H9 (cell line): Measurements from ENCODE around the gene PLG. TPM values are rescaled to one million over a fixed set of nuclear protein-coding genes. Genes with fewer than 3 reads are reported as not detected.

Source experiments
- DNase-seq: peaks from one replicate; pipeline ENCODE4 v3.0.0-alpha.2; 2017
- H2AFZ ChIP-seq: one replicate; pipeline ENCODE4 v1.6.1; 2013; ENCODE audit warnings: mild to moderate bottlenecking, low read length, control low read depth, moderate library complexity
- H2AK5ac ChIP-seq: 2 replicates; pipeline ENCODE4 v1.6.1; 2013; ENCODE audit warnings: low read length, control low read depth, mixed read lengths; ENCODE audit not compliant: insufficient read length
- H2BK120ac ChIP-seq: one replicate; pipeline ENCODE4 v1.6.1; 2013; ENCODE audit warnings: low read depth, mild to moderate bottlenecking, low read length, control low read depth, inconsistent platforms; ENCODE audit not compliant: poor library complexity, severe bottlenecking
- H2BK12ac ChIP-seq: 2 replicates; pipeline ENCODE4 v1.6.1; 2013; ENCODE audit warnings: low read length, control low read depth, mixed read lengths, low read depth; ENCODE audit not compliant: insufficient read length
- H2BK15ac ChIP-seq: 2 replicates; pipeline ENCODE4 v1.6.1; 2013; ENCODE audit warnings: low read depth, low read length, control low read depth
- H2BK20ac ChIP-seq: one replicate; pipeline ENCODE4 v1.6.1; 2013; ENCODE audit warnings: low read depth, mild to moderate bottlenecking, low read length, control low read depth, inconsistent platforms; ENCODE audit not compliant: poor library complexity, severe bottlenecking
- H2BK5ac ChIP-seq: 2 replicates; pipeline ENCODE4 v1.6.1; 2013; ENCODE audit warnings: low read length, control low read depth, mixed read lengths; ENCODE audit not compliant: insufficient read length
- H3K14ac ChIP-seq: 2 replicates; pipeline ENCODE4 v1.6.1; 2013; ENCODE audit warnings: low read length, control low read depth; ENCODE audit not compliant: insufficient read depth
- H3K18ac ChIP-seq: 2 replicates; pipeline ENCODE4 v1.6.1; 2013; ENCODE audit warnings: low read depth, mild to moderate bottlenecking, mixed read lengths, low read length, control low read depth; ENCODE audit not compliant: insufficient read length
- H3K23ac ChIP-seq: 2 replicates; pipeline ENCODE4 v1.6.1; 2013; ENCODE audit warnings: low read length, control low read depth, mixed read lengths, low read depth; ENCODE audit not compliant: insufficient read length
- H3K23me2 ChIP-seq: 2 replicates; pipeline ENCODE4 v1.6.1; 2013; ENCODE audit warnings: low read depth, mild to moderate bottlenecking, mixed read lengths, low read length, control low read depth; ENCODE audit not compliant: insufficient read length, poor library complexity, severe bottlenecking
- H3K27ac ChIP-seq: 2 replicates; pipeline ENCODE4 v1.5.1; 2013; ENCODE audit warnings: low read length, control low read depth, mixed read lengths, low read depth; ENCODE audit not compliant: insufficient read length
- H3K27me3 ChIP-seq: 2 replicates; pipeline ENCODE4 v1.6.1; 2013; ENCODE audit warnings: low read length, control low read depth, inconsistent platforms; ENCODE audit not compliant: insufficient read depth
- H3K4ac ChIP-seq: 2 replicates; pipeline ENCODE4 v1.6.1; 2013; ENCODE audit warnings: low read depth, mild to moderate bottlenecking, control low read depth, inconsistent platforms, low read length, moderate library complexity
- H3K4me1 ChIP-seq: 2 replicates; pipeline ENCODE4 v1.6.1; 2013; ENCODE audit warnings: low read length, control low read depth, inconsistent platforms; ENCODE audit not compliant: insufficient read depth
- H3K4me2 ChIP-seq: 2 replicates; pipeline ENCODE4 v1.6.1; 2013; ENCODE audit warnings: low read length, control low read depth, mixed read lengths; ENCODE audit not compliant: insufficient read length, insufficient read depth
- H3K56ac ChIP-seq: 2 replicates; pipeline ENCODE4 v1.6.1; 2013; ENCODE audit warnings: low read depth, mild to moderate bottlenecking, mixed read lengths, low read length, control low read depth; ENCODE audit not compliant: insufficient read length
- H3K79me1 ChIP-seq: 2 replicates; pipeline ENCODE4 v1.6.1; 2013; ENCODE audit warnings: low read depth, mild to moderate bottlenecking, moderate library complexity, low read length, control low read depth, inconsistent platforms; ENCODE audit not compliant: insufficient read depth, poor library complexity, severe bottlenecking
- H3K79me2 ChIP-seq: 2 replicates; pipeline ENCODE4 v1.6.1; 2013; ENCODE audit warnings: low read length, control low read depth, inconsistent platforms; ENCODE audit not compliant: insufficient read depth
- H3K9ac ChIP-seq: 2 replicates; pipeline ENCODE4 v1.6.1; 2013; ENCODE audit warnings: low read length, control low read depth, mixed read lengths; ENCODE audit not compliant: insufficient read length; ENCODE audit errors: extremely low read depth
- H3K9me3 ChIP-seq: one replicate; pipeline ENCODE4 v1.6.1; 2013; ENCODE audit warnings: low read depth, low read length, inconsistent platforms; ENCODE audit not compliant: control insufficient read depth
- H3T11ph ChIP-seq: one replicate; pipeline ENCODE4 v1.6.1; 2013; ENCODE audit warnings: mild to moderate bottlenecking, low read length, control low read depth, inconsistent platforms
- H4K20me1 ChIP-seq: one replicate; pipeline ENCODE4 v1.6.1; 2013; ENCODE audit not compliant: control insufficient read depth, insufficient read length, insufficient read depth
- H4K5ac ChIP-seq: 2 replicates; pipeline ENCODE4 v1.6.1; 2013; ENCODE audit warnings: low read depth, mild to moderate bottlenecking, mixed read lengths, low read length, control low read depth; ENCODE audit not compliant: insufficient read length
- H4K8ac ChIP-seq: replicated peaks from 2 replicates; pipeline ENCODE4 v1.6.1; 2013; ENCODE audit warnings: low read length, control low read depth, mixed read lengths, low read depth; ENCODE audit not compliant: insufficient read length
- H4K91ac ChIP-seq: 2 replicates; pipeline ENCODE4 v1.6.1; 2013; ENCODE audit warnings: low read depth, mild to moderate bottlenecking, moderate library complexity, mixed read lengths, low read length, control low read depth; ENCODE audit not compliant: insufficient read length
- H3K27ac Mint-ChIP-seq, 3 experiments: 2 replicates in 2 of 3; 3 replicates in 1 of 3; pipeline ENCODE4 v1.8.0; 2020 to 2021; ENCODE audit warnings: mixed read lengths in 3 of 3, mild to moderate bottlenecking in 1 of 3, moderate library complexity in 1 of 3
- H3K27me3 Mint-ChIP-seq: 2 replicates; pipeline ENCODE4 v1.8.0; 2021; ENCODE audit warnings: low read depth, mild to moderate bottlenecking, moderate library complexity, mixed read lengths
- H3K36me3 Mint-ChIP-seq, 3 experiments: 2 replicates in 2 of 3; 3 replicates in 1 of 3; pipeline ENCODE4 v1.8.0; 2020 to 2021; ENCODE audit warnings: low read depth in 3 of 3, mixed read lengths in 3 of 3; ENCODE audit not compliant: insufficient read depth in 1 of 3
- H3K4me1 Mint-ChIP-seq, 2 experiments: 2 replicates each; pipeline ENCODE4 v1.8.0; 2020; ENCODE audit warnings: mixed read lengths in 2 of 2
- H3K4me3 Mint-ChIP-seq, 2 experiments: 2 replicates in 1 of 2; 3 replicates in 1 of 2; pipeline ENCODE4 v1.8.0; 2020 to 2021; ENCODE audit warnings: mild to moderate bottlenecking in 2 of 2, mixed read lengths in 2 of 2, moderate library complexity in 1 of 2
- H3K9me3 Mint-ChIP-seq, 2 experiments: 2 replicates in 1 of 2; 3 replicates in 1 of 2; pipeline ENCODE4 v1.8.0; 2020; ENCODE audit warnings: mild to moderate bottlenecking in 2 of 2, mixed read lengths in 2 of 2, moderate library complexity in 1 of 2
- WGBS: extraction: QIAGEN DNeasy Blood & Tissue Kit; methylation state at CpG from one replicate; pipeline ENCODE4 v1.1.7; 2013; ENCODE audit warnings: missing lambda C conversion rate, low lambda C conversion rate, mixed read lengths; ENCODE audit not compliant: insufficient read length; ENCODE audit errors: extremely low coverage; 5-methylcytosine and 5-hydroxymethylcytosine counted together
- total RNA-seq: library from RNA; stranded (reverse); gene quantifications from 2 replicates; pipeline ENCODE4 v1.2.1, GENCODE V29; 2021
- TF ChIP-seq, protein P1 (sequence below): fragments of 200-600 bp; sonication (generic); conservative IDR thresholded peaks from 3 replicates; pipeline ENCODE4 v1.8.0; 2021; ENCODE audit warnings: antibody characterized with exemption, mild to moderate bottlenecking

PLG gene
- total RNA-seq, 1 experiment from 2014 or later: not detected

DNA sequence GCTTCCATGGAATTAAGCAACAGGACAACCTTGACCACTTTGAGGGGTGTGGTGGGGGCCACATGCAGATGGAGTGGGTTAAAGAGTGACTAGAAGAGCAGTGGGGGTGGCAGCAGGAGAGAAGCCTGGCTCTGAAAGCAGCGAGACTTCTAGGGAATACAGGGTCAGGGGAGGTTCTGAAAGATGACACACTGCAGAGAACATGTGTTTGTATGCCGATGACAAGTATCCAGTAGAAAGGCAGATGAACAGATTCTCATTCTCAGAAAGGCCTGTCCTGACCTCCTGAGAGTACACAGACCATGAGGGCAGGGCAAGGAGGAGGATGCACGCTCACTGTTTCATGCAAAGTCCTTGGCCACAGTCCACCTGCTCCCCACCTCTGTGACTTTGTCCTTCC, 40.8 kb upstream of the PLG start:
- no peak overlapping the region for H3K56ac ChIP-seq
- Mint-ChIP-seq H3K27me3 (peaks cover 3% of the 10 kb centered on the region), H3K27ac (peak overlapping the region in 1 of 3 experiments; percentile 92; a peak in 2 of 7 replicates)

More for the DNA sequence above, 40.8 kb upstream of the PLG start:
- Histone ChIP-seq H2AFZ (no peak overlapping the region), H3K4me2 (no peak overlapping the region), H3K9ac (no peak overlapping the region), H3K27me3 (no peaks in the 10 kb centered on the region), H3K18ac (no peak overlapping the region), H4K8ac (no peak overlapping the region), H2BK12ac (no peak overlapping the region), H3K79me1 (no peaks in the 10 kb centered on the region), H3K4ac (no peak overlapping the region), H2BK15ac (no peak overlapping the region), H2BK5ac (no peak overlapping the region), H3K23me2 (no peaks in the 10 kb centered on the region), H3T11ph (no peak overlapping the region), H3K4me1 (no peaks in the 10 kb centered on the region), H3K27ac (no peak overlapping the region), H3K23ac (no peak overlapping the region), H4K5ac (no peak overlapping the region), H2AK5ac (no peak overlapping the region), H2BK120ac (no peak overlapping the region), H2BK20ac (no peak overlapping the region), H3K79me2 (no peaks in the 10 kb centered on the region), H4K91ac (no peak overlapping the region), H3K14ac (no peak overlapping the region), H3K9me3 (no peaks in the 10 kb centered on the region), H4K20me1 (no peaks in the 10 kb centered on the region)
- Mint-ChIP-seq H3K4me1 (peaks cover 10 to 12% of the 10 kb centered on the region in 2 experiments), H3K4me3 (no peak overlapping the region), H3K9me3 (peaks cover 19 to 26% of the 10 kb centered on the region in 2 experiments), H3K36me3 (peaks cover 0 to 5% (median 0%) of the 10 kb centered on the region in 3 experiments; a peak in 2 of 7 replicates)
- TF ChIP-seq, protein P1, sequence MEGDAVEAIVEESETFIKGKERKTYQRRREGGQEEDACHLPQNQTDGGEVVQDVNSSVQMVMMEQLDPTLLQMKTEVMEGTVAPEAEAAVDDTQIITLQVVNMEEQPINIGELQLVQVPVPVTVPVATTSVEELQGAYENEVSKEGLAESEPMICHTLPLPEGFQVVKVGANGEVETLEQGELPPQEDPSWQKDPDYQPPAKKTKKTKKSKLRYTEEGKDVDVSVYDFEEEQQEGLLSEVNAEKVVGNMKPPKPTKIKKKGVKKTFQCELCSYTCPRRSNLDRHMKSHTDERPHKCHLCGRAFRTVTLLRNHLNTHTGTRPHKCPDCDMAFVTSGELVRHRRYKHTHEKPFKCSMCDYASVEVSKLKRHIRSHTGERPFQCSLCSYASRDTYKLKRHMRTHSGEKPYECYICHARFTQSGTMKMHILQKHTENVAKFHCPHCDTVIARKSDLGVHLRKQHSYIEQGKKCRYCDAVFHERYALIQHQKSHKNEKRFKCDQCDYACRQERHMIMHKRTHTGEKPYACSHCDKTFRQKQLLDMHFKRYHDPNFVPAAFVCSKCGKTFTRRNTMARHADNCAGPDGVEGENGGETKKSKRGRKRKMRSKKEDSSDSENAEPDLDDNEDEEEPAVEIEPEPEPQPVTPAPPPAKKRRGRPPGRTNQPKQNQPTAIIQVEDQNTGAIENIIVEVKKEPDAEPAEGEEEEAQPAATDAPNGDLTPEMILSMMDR: no peak
- WGBS: no CpG with 5 or more reads among the region's 3 CpGs
- no peak for DNase-seq
